ENCODE data around the gene EYA4. TPM values are rescaled to one million over a fixed set of nuclear protein-coding genes. Genes with fewer than 3 reads are reported as not detected.

EYA4 gene
- polyA plus RNA-seq, 2 of the 4 experiments (the other 2 are of a cell fraction): 14.4 to 28.3 TPM

DNA sequence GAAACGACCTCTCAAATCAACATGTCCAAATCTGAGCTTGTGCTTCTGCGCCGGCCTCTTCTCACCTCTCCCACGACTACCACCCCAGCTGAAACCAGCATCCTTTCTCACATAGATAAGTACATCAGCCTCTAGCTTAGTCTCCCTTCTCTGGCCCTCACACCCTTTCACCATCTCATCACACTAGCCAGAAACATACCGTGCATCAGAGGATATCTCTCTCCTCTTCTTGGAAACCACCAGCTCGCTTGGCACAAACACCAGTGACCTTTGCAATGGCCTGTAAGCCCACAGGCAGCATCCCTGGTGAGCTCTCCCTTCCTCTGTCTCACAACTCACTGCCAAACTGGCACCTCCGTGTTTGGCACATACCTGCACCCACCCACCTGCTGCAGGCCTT, 291.8 kb downstream of the EYA4 start (continued):
- TF ChIP-seq, protein P1, sequence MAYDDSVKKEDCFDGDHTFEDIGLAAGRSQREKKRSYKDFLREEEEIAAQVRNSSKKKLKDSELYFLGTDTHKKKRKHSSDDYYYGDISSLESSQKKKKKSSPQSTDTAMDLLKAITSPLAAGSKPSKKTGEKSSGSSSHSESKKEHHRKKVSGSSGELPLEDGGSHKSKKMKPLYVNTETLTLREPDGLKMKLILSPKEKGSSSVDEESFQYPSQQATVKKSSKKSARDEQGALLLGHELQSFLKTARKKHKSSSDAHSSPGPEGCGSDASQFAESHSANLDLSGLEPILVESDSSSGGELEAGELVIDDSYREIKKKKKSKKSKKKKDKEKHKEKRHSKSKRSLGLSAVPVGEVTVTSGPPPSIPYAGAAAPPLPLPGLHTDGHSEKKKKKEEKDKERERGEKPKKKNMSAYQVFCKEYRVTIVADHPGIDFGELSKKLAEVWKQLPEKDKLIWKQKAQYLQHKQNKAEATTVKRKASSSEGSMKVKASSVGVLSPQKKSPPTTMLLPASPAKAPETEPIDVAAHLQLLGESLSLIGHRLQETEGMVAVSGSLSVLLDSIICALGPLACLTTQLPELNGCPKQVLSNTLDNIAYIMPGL (CRISPR knock-in tag; IDR thresholded peaks at IDR 0.05; ENCODE audit: borderline replicate concordance): no peak
- TF ChIP-seq MAZ (IDR thresholded peaks at IDR 0.05; ENCODE audit: borderline replicate concordance, low read depth, low read length) (no peak), NPAS2 (CRISPR knock-in tag; IDR thresholded peaks at IDR 0.05; ENCODE audit: borderline replicate concordance) (no peak), SMC3 (IDR thresholded peaks at IDR 0.05) (no peak), CHD4 (IDR thresholded peaks at IDR 0.05; ENCODE audit: borderline replicate concordance) (no peak)
- TF ChIP-seq, protein P2, sequence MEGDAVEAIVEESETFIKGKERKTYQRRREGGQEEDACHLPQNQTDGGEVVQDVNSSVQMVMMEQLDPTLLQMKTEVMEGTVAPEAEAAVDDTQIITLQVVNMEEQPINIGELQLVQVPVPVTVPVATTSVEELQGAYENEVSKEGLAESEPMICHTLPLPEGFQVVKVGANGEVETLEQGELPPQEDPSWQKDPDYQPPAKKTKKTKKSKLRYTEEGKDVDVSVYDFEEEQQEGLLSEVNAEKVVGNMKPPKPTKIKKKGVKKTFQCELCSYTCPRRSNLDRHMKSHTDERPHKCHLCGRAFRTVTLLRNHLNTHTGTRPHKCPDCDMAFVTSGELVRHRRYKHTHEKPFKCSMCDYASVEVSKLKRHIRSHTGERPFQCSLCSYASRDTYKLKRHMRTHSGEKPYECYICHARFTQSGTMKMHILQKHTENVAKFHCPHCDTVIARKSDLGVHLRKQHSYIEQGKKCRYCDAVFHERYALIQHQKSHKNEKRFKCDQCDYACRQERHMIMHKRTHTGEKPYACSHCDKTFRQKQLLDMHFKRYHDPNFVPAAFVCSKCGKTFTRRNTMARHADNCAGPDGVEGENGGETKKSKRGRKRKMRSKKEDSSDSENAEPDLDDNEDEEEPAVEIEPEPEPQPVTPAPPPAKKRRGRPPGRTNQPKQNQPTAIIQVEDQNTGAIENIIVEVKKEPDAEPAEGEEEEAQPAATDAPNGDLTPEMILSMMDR (IDR thresholded peaks at IDR 0.05): no peak

DNA sequence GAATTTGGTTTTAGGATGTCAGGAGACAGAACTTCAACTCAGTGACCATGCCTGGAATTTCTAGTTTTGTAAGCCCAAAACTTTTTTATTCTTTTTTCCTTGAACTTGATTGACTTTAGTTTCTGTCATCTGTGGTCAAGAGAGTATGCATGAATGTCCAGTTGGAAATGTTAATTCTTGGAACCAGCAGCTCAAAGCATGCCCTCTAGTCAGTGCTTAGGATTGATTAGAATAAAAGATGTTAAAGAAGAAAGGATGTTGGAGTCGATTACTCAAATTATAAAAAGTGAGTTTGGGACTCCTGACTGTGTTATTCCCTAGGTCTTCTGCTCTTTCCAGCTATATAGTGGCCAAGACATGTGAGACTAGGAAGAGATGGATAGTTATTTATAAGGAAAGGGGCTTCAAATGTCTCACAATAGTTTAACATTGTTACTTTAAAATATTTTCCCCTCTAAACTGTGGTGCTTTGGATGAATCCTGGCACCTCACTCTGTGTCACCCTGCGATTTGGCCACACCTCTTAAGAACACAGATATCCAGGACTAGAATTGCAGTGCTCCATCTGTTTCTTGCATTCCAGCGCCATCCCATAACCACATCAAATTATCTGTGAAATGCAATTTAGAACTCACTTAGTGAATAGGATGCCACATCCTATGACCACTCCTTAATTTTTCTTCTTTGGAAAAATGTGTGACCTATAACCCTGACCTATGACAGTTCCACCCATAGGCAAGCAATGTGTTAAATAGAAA, 298.5 kb downstream of the EYA4 start:
- CTCF ChIA-PET: interaction anchor here (1.5 kb wide), 1 partner anchor 709 kb away, joined by 4 read pairs; no protein-coding TSS in a partner anchor
- Histone ChIP-seq H3K4me1 (peaks cover 4% of the 10 kb centered on the region; the same call in 1 of the 3 replicates), H3K4me2 (no peak overlapping the region), H3K4me3 (no peak overlapping the region), H3K27ac (no peak overlapping the region), H3K9me3 (no peaks in the 10 kb centered on the region)
- POLR2A ChIA-PET: no interaction called here
- DNase-seq (ENCODE audit: low read depth in 1 of 2, low spot score in 1 of 2) (no peak), FAIRE-seq (no peak), ATAC-seq (no peak)
- TF ChIP-seq NFE2L2 (conservative IDR thresholded peaks at IDR 0.05; ENCODE audit: low read length) (no peak), EP300 (IDR thresholded peaks at IDR 0.05) (no peak), POLR2A (IDR thresholded peaks at IDR 0.05; ENCODE audit: low read length) (no peak), HEYL (CRISPR knock-in tag; IDR thresholded peaks at IDR 0.05) (no peak), ZSCAN20 (CRISPR knock-in tag; IDR thresholded peaks at IDR 0.05) (no peak)
- TF ChIP-seq, protein P3, sequence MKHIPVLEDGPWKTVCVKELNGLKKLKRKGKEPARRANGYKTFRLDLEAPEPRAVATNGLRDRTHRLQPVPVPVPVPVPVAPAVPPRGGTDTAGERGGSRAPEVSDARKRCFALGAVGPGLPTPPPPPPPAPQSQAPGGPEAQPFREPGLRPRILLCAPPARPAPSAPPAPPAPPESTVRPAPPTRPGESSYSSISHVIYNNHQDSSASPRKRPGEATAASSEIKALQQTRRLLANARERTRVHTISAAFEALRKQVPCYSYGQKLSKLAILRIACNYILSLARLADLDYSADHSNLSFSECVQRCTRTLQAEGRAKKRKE (CRISPR knock-in tag; IDR thresholded peaks at IDR 0.05; ENCODE audit: low read depth): no peak
- WGBS (ENCODE audit: missing lambda C conversion rate): 66% methylated on average over 3 of the region's 3 CpGs

DNA sequence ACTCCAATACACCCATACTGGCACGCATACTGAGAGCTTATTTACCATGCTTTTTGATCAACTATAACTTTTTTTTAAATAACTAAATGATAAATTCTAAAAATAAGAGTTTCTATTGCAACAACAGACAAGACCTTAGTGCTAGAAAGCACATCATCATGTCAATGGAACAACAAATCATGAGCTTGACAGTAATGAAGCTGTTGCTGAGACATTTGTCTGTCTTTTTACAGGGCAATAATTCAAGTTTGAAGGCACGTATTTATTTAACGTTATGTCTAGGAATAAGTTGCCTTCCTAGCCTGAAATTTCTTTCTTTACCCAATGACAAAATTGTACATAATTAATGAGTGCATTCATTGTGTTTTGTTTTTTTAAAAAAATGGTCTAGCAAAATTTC, 299.2 kb downstream of the EYA4 start:
- TF ChIP-seq RAD21 (conservative IDR thresholded peaks at IDR 0.05 in 1 of 2, IDR thresholded peaks at IDR 0.05 in 1 of 2) (no peak), HOXA7 (CRISPR knock-in tag; IDR thresholded peaks at IDR 0.05) (no peak), KDM5A (IDR thresholded peaks at IDR 0.05) (no peak), ZNF302 (CRISPR knock-in tag; IDR thresholded peaks at IDR 0.05) (no peak), FOSB (CRISPR knock-in tag; IDR thresholded peaks at IDR 0.05) (no peak), ZSCAN20 (CRISPR knock-in tag; IDR thresholded peaks at IDR 0.05) (no peak), ZFP36 (IDR thresholded peaks at IDR 0.05; ENCODE audit: borderline replicate concordance, partially characterized antibody) (no peak)
- TF ChIP-seq, protein P4, sequence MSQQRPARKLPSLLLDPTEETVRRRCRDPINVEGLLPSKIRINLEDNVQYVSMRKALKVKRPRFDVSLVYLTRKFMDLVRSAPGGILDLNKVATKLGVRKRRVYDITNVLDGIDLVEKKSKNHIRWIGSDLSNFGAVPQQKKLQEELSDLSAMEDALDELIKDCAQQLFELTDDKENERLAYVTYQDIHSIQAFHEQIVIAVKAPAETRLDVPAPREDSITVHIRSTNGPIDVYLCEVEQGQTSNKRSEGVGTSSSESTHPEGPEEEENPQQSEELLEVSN (IDR thresholded peaks at IDR 0.05; ENCODE audit: borderline replicate concordance, low read depth): no peak
- TF ChIP-seq, protein P3 (CRISPR knock-in tag; IDR thresholded peaks at IDR 0.05; ENCODE audit: low read depth): no peak
- TF ChIP-seq, protein P5, sequence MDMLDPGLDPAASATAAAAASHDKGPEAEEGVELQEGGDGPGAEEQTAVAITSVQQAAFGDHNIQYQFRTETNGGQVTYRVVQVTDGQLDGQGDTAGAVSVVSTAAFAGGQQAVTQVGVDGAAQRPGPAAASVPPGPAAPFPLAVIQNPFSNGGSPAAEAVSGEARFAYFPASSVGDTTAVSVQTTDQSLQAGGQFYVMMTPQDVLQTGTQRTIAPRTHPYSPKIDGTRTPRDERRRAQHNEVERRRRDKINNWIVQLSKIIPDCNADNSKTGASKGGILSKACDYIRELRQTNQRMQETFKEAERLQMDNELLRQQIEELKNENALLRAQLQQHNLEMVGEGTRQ (IDR thresholded peaks at IDR 0.05): no peak
- WGBS (ENCODE audit: missing lambda C conversion rate): 84% methylated on average over 3 of the region's 3 CpGs
- H3K4me2 ChIP-seq: no peak overlapping the region
- H3K9me3 ChIP-seq: no peaks in the 10 kb centered on the region
- no peak overlapping the region for H3K4me3 ChIP-seq
- ChIA-PET CTCF (no interaction called here), POLR2A (no interaction called here)
- ATAC-seq (no peak), DNase-seq (ENCODE audit: low read depth in 1 of 2, low spot score in 1 of 2) (no peak), FAIRE-seq (no peak)
- peaks cover 4% of the 10 kb centered on the region; the same call in 1 of the 3 replicates for H3K4me1 ChIP-seq
- no peak overlapping the region for H3K27ac ChIP-seq
